NCI-H2107 (cell line): Measurements from ENCODE around the gene TTC23.

Source experiments
- DNase-seq: peaks from one replicate; lab custom pipeline; 2025; lab: John Stamatoyannopoulos, UW

TTC23 gene

DNA sequence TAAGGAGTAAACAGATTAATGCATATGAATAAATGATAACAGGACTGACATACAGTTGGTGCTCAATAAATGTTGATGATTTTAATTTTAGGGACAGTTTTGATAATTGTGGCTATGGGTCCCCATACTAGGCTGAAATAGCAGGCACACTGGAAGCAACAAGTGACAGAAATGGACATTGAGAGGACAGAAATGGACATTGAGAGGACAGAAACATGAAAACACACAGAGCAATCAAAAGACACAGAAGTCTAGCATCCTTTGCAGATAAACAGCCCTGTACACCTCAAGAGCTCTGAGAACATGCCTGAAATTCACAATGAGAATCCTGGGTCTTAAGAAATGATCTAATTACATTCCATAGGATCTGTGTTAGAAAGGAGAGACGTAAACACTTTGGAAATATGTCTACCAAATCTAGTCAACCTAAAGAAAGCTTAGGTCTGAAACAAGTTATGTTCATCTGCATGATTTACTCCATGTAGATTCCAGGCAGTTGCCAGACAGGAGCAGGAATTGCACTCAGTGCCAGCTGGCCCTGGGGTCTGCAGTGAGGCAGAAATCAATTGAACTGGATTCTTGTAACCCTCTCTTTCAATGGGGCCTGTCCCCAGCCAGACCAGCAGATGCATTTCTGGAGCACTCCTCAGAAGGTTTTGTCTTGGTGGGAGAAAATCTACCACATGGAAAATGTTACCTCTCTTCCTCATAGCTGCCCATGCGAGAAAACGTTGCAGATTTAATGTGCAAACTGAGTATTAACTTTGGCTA is 84.2 kb downstream of the TTC23 start:
- DNase-seq = no peak

DNA sequence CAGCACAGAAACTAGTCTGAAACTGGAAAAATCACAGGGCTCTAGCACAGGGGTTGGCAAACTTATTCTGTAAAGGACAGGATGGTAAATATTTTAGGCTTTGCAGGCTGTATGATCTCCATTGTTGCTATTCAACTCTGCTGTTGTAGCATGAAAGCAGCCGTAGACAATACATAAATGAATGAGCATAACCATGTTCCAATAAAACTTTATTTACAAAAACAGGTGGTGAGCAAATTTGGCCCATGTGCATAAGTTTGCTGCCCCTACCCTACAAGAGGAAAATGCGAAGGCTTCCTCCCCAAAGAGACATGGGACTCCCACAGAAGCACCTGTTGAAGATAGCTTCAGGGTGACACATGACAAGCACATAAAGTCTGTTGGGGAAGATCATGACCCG is 85.3 kb downstream of the TTC23 start:
- no peak for DNase-seq

DNA sequence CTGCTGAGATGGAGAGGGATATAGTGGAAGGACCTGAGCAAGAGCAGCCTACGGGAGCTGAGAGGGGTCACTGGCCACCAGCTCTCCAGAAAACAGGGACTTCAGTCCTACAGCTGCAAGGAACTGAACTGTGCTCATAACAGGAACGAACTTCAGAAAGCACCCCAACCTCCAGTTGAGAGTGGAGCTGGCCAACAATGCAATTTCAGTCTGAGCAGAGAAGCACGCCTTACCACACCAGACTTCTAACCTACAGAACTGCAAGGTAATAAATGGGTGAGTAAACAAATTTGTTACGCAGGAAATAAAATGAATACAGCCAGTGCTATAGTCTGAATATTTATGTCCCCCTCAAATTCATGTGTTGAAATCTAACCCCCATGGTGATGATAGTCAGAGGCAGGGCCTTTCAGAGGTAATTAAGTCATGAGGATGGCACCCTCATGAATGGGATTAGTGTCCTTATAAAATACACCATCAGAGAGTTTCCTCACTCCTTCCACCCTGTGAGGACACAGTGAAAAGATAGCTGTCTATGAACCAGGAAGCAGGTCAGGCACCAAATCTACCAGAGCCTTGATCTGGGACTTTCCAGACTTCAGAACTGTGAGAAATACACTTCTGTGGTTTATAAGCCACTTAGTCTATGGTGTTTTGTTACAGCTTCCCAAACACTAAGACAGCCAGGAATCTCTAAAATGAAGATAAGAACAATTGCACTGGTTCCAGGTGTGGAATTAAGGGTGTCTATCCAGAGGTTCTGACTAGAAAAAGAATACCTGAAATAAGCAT is 85.9 kb downstream of the TTC23 start:
- DNase-seq = no peak

DNA sequence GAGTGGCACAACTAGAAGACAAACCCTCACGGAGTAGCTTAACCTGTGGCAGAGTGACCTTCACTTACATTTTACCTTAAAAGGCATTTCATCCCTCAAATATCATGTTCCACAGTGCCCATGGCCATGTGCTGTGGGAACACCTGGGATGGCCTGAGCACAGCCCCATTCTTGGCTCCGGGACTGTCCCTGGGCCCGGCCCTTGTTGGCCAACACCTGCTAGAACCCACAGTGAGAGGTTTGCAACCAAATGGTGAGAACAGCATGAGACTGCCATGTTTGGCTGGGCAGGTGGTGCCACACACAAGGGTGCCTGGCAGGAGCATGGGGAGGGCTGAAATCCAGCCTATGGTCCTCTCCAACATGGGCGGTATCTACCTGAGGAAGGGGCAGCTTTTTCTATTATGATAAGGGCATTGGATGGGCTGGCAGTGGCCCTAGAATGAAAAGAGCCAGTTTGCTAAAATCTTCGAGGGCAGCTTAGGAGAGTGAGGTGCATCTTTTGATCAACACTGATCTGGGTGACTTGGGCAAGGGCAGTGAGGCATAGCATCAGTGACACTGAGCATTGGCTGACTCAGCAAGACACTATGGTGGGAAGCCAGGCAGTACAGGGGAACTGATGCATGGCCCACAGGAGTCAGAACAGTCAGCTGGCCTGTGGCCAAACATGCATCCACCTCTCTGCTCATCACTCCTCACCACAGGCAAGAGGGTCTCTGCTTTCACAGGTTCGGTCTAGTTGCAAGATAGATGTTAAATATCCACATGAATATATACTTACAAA is 90.6 kb downstream of the TTC23 start:
- no peak for DNase-seq

DNA sequence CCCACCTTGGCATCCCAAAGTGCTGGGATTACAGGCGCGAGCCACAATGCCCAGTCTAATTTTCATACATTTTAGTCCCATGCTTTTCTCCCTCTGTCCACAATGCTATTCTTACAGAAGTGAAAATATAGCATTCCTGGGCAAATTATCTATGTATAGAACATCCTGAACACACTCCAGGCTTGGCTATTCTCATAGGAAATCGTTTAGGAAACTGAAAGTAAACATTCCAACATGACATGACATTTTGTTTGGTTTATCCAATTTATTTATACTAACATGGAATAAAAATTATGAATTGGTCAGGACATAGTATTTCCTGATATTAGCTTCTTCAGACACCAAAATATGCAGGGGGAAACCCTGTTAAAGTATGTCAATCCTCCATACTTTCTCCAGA is 91.9 kb downstream of the TTC23 start:
- DNase-seq = no peak

DNA sequence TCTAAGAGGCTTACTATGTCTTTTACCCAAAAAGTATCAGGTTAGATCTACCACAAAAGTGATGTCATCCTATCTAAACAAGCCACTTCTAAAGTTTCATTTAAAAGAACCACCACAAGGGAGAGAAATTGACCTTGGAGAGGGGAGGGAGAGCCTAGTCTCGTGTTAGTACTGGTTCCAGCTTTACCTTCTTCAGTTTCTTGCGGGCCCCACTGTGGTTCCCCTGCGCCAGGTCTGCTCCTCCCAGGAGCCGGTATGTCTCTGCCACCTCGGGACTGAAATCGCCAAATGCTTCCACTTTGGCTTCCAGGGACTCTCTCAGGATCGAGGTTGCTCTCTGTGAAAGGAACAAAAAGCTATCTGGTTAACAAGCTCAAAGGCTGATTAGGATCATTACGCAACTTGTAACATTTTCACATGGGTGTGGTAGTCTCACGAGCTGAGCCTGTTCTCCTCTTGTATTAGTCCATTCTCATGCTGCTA is 93.4 kb downstream of the TTC23 start:
- DNase-seq = no peak

DNA sequence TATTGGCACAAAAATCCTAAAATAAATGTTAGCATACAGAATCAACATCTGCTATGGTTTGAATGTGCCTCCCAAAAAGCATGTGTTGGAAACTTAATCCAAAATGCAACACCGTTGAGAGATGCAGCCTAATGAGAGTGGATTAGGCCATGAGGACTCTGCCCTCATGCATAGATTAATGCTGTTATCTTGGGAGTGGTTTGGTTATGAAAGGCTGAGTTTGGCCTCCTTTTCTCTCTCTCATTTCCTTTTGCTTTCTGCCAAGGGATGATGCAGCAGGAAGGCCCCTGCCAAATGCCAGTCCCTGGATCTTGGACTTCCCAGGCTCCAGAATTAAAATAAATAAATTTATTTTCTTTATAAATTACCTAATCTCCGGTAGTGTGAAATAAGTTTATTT is 95.1 kb downstream of the TTC23 start:
- DNase-seq = no peak

DNA sequence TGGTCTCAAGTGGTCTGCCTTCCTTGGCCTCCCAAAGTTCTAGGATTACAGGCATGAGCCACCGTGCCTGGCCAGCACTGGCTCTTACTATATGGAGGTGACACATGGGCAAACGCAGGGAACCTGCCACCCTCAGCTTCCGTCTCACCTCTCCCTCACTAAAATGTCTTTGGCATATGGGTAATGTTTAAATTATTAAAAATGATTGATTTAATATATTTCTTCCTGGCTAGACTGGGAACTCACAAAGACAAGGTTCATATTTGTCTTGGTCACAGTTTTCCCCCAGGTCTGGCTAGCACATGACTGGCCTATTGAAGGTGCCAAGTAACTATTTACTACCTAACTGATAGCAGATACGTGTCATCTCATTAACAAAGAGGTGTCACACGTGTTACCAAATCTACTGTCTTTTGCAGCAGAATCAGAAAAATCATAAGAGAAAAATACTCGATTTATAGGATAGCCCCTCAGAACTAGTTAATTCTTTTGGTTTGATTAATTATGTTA is 96.3 kb downstream of the TTC23 start:
- DNase-seq = no peak

DNA sequence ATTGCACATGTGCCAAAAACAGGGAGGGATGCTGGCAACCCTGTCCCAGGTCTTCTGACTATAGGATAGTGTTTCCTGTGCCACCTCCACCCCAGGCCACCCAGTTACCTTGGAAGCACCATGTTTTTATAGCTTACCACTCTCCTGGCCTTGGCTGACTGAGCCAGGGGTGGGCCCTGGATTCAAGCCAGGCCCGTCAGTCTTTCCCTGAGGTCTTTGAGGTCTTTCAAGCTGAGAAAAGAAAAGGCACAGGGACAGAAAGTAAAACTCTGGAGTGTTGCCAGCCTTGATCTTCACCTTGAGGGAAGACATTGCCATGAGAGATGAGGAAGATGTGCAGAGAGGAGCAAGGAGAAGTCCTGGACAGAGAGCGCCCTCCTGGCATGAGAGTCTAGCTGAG is 98.2 kb downstream of the TTC23 start:
- DNase-seq = no peak

DNA sequence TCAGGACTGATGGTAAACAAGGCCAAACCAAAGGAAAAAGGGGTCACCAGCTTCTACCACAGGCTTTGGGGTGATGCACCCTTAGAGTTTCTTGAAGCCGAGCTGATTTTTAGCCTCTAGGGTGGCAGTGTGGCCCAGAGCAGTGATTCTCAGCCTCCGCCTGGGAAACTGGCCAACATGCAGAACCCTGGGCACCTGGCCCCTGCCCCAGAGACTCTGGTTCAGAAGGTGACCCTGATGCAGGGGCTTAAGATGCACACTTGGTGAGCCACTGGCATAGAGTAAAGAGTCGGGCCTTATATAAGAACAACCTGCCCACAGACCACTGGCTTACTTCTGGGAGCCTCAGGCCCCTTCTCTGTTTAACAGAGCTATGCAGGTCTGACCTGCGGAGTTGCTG is 100.0 kb downstream of the TTC23 start:
- DNase-seq = no peak

DNA sequence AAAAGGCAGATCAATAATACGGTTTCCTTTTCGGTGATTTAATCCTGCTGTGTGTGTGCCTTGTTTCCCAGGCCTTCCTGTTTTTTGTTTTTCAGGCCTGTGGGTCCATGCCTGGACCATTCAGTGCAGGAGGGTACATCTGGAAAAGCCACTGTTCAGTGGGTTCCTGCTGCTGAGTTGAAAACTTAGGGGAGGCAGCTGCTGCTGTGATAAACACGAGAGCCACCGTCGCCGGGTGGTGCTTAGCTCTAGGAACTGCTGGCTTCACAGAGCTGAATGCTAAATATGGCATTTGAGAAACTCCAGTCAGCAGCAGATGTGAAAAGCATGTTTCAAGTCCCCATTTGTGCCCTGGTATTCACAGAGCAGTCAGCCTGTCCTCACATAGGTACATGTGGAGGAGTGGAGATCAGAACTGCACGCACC is 100.5 kb downstream of the TTC23 start:
- no peak for DNase-seq

DNA sequence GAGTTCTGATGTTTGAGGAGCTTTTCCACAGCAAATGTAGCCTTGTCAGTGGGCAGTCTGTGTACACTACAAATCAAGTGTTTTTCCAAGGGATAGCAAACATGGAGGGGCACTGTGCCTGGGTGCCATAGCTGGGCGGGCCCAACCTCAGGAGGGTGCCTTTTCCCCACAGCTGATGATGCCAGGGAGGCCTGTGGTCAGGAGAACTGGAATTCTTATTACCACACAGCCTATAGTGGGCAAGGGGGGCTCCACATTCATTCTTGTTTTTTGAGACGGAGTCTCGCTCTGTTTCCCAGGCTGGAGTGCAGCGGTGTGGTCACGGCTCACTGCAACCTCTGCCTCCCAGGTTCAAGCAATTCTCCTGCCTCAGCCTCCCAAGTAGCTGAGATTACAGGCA is 102.7 kb downstream of the TTC23 start:
- no peak for DNase-seq

DNA sequence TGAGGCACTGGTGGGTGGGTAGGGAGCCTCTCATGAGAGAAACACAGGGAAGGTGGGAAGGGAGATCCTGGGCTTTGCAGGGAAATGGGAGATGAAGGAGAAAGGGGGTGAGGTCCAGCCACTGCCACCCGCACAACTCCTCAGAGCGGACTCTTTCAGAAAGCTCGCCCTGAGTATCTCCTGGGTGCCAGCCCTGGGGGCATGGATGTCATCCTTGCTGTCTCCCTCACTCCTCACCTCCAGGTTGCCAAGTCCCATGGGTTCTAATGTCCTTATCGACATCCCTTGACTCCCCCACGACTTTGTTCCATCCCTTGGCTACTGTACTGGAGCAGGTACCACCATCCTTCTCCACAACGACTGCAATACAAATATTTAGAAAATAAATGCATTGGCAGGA is 103.6 kb downstream of the TTC23 start:
- DNase-seq = no peak

DNA sequence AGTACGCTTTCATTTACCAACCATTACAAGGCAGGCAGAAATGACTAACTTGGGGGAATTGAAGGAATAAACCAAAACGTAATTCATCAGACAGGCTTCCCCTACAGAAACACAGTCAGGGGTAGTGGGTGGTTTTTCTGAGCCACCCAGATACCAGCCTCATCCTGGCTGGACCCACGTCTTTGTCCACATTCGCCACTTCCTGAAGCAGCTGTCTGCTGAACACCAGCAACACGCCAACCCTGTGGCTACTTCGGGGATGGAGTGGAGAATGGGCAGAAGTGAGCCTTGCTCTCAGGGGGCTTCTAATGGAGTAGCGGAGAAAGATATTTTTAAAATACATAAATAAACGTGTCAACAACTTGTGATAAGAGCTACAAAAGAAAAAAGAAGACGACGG is 104.4 kb downstream of the TTC23 start:
- no peak for DNase-seq

DNA sequence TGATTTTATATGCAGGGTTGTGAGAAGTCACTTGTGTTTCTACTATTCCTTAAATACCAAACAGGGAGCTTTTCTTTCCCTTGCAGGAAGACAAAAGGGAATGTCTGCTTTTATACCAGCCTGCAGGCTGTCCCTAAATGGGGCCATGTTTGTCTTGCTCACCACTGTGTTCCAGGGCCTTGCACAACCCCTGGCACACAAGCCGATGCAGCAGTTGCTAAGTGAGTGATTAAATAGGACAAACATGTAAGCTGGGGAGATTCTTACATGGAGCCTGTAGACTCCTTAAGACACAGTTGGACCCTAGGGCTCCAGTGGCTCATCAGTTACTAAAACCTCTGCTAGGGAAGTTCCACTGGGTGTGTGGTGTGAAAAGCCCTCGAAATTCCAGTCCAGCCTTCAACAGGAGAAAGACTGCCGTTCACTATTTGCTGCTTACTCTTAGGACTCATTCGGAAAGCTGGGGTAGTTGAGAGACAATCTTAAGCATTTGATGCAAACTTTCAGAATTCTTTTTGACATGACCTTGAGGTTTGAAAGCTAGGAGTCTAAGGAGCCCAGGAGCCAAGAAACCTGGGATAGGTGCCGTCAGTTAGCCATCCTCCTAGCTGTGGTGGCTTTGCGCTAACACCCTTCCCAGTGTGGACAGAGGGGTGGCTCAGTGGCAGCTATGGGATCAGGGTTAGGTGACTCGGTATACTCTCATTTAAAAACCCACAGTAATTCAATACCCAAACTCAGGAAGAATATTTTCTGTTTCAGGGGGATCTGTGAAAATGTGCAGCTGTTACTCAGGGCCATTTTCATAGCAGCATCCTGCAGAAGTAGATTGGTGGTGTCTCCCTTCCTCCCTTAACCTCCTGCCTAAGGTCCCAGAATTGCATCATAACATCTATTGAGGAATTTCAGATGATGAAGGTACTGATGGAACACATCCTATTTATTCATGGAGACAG is 105.4 kb downstream of the TTC23 start:
- no peak for DNase-seq

DNA sequence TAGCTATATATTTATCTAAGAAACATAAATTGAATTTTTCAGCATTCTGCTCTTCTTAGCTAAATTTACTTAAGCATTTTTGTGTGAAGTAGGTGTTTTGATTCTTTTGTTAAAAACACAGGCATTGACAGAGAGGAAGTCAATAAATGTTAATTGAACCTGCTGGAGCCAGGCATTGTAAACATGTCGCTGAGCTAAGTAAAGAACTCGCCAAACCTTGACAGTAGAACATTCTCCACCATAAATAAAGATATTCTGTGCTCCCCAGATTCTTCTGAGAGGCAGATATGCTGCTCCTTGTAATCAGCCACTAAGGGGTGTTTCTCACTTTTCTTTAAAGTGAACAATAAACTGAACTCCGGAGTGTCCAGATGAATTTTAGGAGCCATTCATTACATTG is 106.1 kb downstream of the TTC23 start:
- no peak for DNase-seq

DNA sequence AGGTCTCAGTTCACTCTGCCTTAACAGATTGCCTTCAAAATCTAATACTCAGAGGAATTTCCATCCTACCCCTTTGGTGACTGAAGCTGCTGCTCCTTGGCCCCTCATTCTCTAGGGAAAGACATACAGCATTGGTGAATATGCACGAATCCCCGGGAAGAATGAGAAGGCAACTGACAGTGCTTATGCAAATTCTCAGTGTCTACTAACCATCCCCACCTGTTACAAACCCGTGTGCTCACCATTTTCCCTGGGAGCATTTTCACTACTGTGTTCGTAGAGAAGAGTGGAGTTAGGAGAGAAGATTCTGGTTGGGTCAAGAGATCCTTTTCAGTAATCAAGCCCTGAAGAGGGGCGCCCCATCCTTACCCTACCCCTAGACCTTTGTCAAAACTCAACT is 106.8 kb downstream of the TTC23 start:
- DNase-seq = no peak

DNA sequence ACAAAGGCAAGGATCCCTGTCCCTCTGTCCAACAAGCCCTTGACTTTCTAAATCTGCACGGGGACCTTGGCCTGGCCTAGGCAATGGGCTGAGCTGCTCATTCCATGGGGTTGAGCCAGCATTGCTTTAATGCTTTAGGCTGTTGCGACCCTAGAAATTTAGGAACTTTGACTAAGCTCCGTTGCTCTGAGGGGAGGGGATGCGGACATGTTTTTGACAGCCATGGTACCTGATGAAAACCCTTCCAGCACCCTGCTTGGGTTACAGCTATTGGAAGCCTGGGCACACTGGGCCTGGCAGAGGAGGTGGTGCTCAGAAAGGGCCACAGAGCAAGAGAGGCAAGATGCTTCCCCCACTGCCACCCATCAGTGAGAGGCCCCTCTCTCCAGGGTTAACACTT is 107.4 kb downstream of the TTC23 start:
- DNase-seq = no peak

DNA sequence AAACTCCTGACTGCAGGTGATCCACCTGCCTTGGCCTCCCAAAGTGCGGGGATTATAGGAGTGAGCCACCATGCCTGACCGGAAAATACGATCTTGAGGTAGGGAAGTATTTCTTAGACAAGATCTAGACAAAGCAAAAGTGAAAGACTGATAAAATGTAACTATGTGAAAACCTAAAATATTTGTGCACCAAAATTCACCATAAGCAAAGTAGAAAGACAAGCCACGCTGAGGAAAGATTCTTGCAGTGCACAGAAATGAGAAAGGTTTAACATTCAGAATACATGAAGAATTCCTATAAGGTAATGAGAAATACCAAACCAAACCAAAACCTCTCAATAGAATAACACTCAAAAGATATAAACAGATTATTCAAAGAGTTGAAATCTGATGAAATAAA is 108.8 kb downstream of the TTC23 start:
- no peak for DNase-seq

DNA sequence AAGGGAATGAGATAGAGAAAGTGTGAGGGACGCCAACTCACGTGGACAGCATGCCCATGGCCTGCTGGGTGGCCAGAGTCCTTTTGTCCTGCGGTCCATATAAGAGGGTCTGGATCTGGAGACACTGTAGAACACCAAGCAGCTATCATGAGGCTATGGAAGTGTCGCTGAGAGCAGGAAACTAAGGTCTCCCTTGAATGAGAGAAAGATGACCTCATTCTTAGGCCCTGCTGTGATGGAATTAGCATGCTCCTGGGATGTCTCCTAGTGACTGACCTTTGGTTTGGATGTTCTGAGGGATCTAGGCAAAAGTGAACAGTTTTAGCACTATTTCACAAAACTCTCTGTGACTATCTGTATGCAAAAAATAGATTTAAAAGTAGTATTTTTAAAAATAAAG is 110.1 kb downstream of the TTC23 start:
- no peak for DNase-seq

DNA sequence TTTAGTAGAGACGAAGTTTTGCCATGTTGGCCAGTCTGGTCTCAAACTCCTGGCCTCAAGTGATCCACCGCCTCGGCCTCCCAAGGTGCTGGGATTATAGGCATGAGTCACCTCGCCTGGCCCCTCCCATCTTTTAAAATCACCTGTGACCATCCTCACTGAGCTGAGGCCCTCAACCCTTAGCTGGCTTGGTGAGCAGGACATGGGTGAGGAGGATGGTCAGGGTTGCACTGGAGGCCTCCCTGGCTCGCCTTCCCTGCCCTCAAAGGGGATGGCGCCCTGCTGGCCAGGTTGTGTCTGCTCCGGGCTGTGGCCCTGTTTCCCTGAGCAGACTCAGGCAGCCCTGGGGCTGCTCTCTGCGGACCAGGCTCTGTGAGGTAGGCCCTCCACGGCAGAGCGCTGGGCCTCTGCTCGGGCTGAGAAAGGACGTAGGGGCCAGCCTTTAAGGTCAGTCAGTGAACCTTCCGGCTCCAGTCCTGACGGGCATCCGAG is 110.8 kb downstream of the TTC23 start:
- DNase-seq = no peak
